Left lung (tissue), 10 donors: ENCODE measurements around the gene VPS37C. TPM values are rescaled to one million over a fixed set of nuclear protein-coding genes. Genes with fewer than 3 reads are reported as not detected.
"Not testable (repeated sequence)": the region's sequence is repeated elsewhere in the genome, so short reads cannot be mapped to it uniquely, and the experiment has no call there.

Experiments used
- ATAC-seq: fragments of 200-7000 bp; cut with Tn5 transposase; one replicate; pipeline ENCODE4 v1.9.1; 2020; ENCODE audit warnings: moderate library complexity
- DNase-seq, 4 donors: peaks; one replicate each; pipeline ENCODE4 v3.0.0-alpha.2; 2013 to 2020
- H3K27ac ChIP-seq, 2 donors: fragments of 200-600 bp; sonication (generic) in 1 of 2; one replicate each; pipeline versions ENCODE4 v1.5.0 to v1.8.0; 2020 to 2021
- H3K27me3 ChIP-seq, 2 donors: fragments of 200-600 bp; sonication (generic) in 1 of 2; one replicate each; pipeline versions ENCODE4 v1.5.0 to v1.8.0; 2020 to 2021
- H3K36me3 ChIP-seq, 2 donors: fragments of 200-600 bp; sonication (generic) in 1 of 2; one replicate each; pipeline versions ENCODE4 v1.5.0 to v1.8.0; 2020 to 2021
- H3K4me1 ChIP-seq, 2 donors: fragments of 200-600 bp; one replicate each; pipeline ENCODE4 v1.8.0; 2021
- H3K4me3 ChIP-seq, 2 donors: fragments of 200-600 bp; sonication (generic) in 1 of 2; one replicate each; pipeline versions ENCODE4 v1.5.0 to v1.8.0; 2020 to 2021; ENCODE audit warnings: mild to moderate bottlenecking in 1 of 2
- H3K9me3 ChIP-seq, 2 donors: fragments of 200-600 bp; sonication (generic) in 1 of 2; one replicate each; pipeline versions ENCODE4 v1.5.0 to v1.8.0; 2020 to 2021
- intact Hi-C, 2 donors: fragments of 100-400 bp; cut with DNase I; formaldehyde crosslinking; loops; one replicate each; pipeline versions ENCODE4 v1.11.2 to v1.14.2; 2022
- polyA plus RNA-seq, 6 donors: library from polyadenylated mRNA; unstranded; fragments of 120-200 nt; gene quantifications; one replicate each; pipeline ENCODE4 v1.2.1, GENCODE V29; 2013; ENCODE audit not compliant: insufficient read length in 6 of 6
- total RNA-seq, 2 donors: library from RNA; stranded (reverse); fragmentation: NEBNext Ultra II Directional; extraction: Animal tissue kit (Norgen Biotek cat#: 25700); gene quantifications; one replicate each; pipeline ENCODE4 v1.2.1, GENCODE V29; 2021
- TF ChIP-seq, protein P1 (sequence below), 2 donors: fragments of 200-600 bp; sonication (generic) in 1 of 2; IDR thresholded peaks; one replicate each; pipeline versions ENCODE4 v1.5.0 to v1.8.0; 2021; ENCODE audit warnings: antibody characterized with exemption in 2 of 2
- donor health status: DM: no; HTN: yes; CAD: no.
- donor health status: DM: no; HTN: no; CAD: no.

VPS37C gene
- total and polyA plus RNA-seq, 8 donors: 14.7 to 30.8 (median 17.7) TPM

DNA sequence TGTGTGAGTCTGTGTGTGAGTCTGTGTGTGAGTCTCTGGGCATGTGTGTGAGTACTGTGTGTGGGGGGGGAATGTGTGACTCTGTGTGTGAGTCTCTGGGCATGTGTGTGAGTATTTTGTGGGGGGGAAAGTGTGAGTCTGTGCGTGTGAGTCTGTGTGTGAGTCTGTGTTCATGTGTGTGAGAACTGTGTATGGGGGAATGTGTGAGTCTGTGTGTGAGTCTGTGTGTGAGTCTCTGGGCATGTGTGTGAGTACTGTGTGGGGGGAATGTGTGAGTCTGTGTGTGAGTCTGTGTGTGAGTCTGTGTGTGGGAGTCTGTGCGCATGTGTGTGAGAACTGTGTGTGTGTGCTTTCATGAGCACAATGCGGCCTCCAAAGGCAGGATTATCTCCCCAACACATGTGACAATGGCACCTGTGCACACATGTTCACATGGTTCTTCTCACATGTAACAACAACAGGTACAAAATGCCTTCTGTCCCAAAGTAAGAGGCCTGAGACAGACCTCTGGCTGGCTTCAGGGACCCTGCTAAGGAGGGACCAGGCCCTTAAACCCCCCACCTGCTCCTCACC is 57.3 kb downstream of the VPS37C start:
- no peak overlapping the region for H3K4me3 ChIP-seq
- H3K9me3 ChIP-seq: no peaks in the 10 kb centered on the region
- intact Hi-C loops: no loop called here

DNA sequence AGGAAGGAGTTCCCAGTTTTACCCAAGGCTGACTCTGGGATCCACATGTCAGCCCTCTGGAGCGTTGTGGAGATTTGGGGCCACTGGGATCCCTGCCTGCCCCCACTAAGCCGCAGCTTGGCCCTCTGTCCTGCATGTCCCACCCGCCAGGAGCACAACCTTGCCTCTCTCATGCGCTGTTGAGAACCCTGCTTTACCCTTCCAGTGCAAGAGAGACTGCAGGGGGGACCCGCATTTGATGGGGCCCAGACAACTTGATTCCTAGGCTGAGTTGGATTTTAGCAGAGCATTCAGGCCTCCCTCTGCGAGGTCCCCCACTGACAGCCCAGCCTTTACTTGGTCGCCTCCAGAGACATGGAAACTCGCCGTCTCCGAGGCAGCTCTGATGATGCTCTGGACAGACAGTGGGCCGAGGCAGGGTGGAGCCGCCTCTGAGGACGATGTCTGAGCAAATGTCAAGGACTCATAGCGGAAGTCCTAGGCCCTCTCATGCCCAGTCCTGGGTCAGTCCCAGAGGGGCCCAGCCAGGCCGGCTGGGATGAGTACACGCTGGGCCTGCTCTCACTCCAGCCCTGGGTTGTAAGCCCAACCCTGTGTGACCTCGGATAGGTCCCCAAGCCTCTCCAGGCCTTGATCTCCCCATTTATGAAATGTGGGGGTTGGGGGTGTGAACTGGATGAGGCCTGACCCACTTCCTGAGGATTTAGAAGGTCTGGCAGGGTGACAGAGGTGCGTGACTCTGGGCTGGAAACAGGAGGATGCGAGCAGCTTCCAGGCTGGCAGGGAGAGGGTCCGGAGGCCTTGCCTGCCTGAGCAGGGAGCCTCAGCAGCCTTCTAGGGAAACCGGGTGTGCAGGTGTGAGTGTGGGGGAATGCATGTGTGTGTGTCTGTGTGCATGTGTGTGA is 58.3 kb downstream of the VPS37C start:
- H3K4me3 ChIP-seq: peak overlapping the region in 1 of 2 donors; percentile 18
- no peaks in the 10 kb centered on the region for H3K36me3 ChIP-seq
- no peaks in the 10 kb centered on the region for H3K4me1 ChIP-seq
- TF ChIP-seq, protein P1, sequence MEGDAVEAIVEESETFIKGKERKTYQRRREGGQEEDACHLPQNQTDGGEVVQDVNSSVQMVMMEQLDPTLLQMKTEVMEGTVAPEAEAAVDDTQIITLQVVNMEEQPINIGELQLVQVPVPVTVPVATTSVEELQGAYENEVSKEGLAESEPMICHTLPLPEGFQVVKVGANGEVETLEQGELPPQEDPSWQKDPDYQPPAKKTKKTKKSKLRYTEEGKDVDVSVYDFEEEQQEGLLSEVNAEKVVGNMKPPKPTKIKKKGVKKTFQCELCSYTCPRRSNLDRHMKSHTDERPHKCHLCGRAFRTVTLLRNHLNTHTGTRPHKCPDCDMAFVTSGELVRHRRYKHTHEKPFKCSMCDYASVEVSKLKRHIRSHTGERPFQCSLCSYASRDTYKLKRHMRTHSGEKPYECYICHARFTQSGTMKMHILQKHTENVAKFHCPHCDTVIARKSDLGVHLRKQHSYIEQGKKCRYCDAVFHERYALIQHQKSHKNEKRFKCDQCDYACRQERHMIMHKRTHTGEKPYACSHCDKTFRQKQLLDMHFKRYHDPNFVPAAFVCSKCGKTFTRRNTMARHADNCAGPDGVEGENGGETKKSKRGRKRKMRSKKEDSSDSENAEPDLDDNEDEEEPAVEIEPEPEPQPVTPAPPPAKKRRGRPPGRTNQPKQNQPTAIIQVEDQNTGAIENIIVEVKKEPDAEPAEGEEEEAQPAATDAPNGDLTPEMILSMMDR (IDR thresholded peaks at IDR 0.05): no peak
- intact Hi-C loops: no loop called here
- no peaks in the 10 kb centered on the region for H3K27me3 ChIP-seq
- no peaks in the 10 kb centered on the region for H3K9me3 ChIP-seq
- ATAC-seq: no peak
- peak in 1 of 4 donors; percentile 53 for DNase-seq
- no peak overlapping the region for H3K27ac ChIP-seq

More for the DNA sequence above, 57.3 kb downstream of the VPS37C start:
- no peaks in the 10 kb centered on the region for H3K4me1 ChIP-seq
- DNase-seq (no peak), ATAC-seq (no peak)
- no peak overlapping the region for H3K27ac ChIP-seq
- no peaks in the 10 kb centered on the region for H3K27me3 ChIP-seq
- TF ChIP-seq, protein P1 (IDR thresholded peaks at IDR 0.05): no peak
- H3K36me3 ChIP-seq: no peaks in the 10 kb centered on the region

DNA sequence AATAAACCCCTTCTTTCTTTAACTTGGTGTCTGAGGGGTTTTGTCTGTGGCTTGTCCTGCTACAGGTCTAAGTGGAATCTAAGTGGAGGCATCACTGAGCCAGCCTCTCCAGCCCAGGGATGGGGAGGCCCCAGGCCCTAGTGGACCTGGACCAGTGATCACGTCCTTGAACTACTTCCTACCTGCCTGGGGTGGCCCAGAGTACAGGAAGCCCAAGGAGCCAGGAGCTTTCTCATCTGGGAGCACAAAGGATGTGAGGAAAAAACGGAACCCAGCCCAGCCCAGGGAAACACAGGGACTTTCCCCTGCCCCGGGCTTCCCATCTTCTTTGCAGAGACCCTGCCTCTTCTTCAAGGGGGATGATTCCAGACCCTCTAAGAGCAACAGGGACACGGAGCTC is 62.4 kb downstream of the VPS37C start:
- ATAC-seq (no peak), DNase-seq (no peak)
- Histone ChIP-seq H3K4me1 (no peaks in the 10 kb centered on the region), H3K36me3 (no peaks in the 10 kb centered on the region), H3K9me3 (no peaks in the 10 kb centered on the region), H3K4me3 (no peak overlapping the region), H3K27ac (no peak overlapping the region), H3K27me3 (no peaks in the 10 kb centered on the region)
- intact Hi-C loops: no loop called here
- TF ChIP-seq, protein P1 (IDR thresholded peaks at IDR 0.05): no peak

DNA sequence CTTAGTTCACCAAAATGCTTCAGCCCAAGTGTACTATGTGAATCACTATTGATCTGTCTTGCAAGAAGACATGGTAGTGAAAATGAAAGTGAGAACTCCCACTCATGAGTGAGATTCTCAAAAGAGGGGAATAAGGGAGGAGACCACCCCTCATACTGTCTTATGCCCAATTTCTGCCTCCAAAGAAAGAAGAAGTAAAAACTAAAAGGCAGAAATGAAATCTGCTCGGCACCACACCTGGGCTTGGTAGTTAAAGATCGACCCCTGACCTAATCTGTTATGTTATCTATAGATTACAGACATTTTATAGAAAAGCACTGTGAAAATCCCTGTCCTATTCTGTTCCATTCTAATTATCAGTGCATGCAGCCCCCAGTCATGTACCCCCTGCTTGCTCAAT is 63.0 kb downstream of the VPS37C start:
- ATAC-seq, H3K9me3 ChIP-seq, H3K36me3 ChIP-seq, H3K27me3 ChIP-seq, intact Hi-C loops, H3K27ac ChIP-seq, H3K4me1 ChIP-seq, H3K4me3 ChIP-seq, DNase-seq: not testable (repeated sequence)

DNA sequence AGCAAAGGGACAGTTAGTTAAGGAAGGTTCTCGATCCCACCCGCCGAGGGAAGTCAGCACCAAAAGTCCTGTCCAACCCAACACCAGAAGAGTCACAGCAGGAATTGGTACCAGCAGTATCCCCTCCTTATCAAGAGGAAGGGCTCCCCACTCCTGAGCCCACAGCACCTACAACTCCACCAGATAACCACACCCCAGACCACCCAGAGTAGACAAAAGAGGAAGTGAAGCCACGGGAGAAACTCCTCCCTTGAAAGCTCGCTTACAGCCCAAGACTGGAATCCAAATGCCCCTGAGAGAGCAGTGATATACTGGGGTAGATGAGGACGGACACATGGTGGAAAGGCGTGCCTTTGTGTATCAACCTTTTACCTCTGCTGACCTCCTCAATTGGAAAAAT is 66.2 kb downstream of the VPS37C start:
- Histone ChIP-seq H3K27ac (no peak overlapping the region), H3K9me3 (no peaks in the 10 kb centered on the region), H3K4me1 (peaks cover 0 to 8% of the 10 kb centered on the region in 2 donors), H3K27me3 (no peaks in the 10 kb centered on the region), H3K36me3 (no peaks in the 10 kb centered on the region), H3K4me3 (no peak overlapping the region)
- intact Hi-C loops: no loop called here
- TF ChIP-seq, protein P1 (IDR thresholded peaks at IDR 0.05): no peak
- DNase-seq (no peak), ATAC-seq (no peak)

DNA sequence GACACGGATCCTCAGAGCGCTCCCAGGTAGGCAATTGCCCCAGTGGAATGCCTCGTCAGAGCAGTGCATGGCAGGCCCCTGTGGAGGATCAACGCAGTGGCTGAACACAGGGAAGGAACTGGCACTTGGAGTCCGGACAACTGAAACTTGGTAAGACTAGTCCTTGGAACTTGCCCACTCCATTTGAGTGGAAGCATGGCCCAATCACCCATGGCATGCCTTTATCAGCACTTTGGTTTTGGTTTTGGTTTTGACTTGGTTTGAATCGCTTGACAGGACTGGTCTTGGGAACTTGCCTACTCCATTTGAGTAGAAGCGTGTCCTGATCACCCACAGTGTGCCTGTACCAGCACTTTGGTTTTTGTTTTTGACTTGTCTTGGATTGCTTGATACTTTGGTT is 67.1 kb downstream of the VPS37C start:
- H3K9me3 ChIP-seq, ATAC-seq, H3K27ac ChIP-seq, H3K4me1 ChIP-seq, H3K4me3 ChIP-seq, H3K36me3 ChIP-seq, H3K27me3 ChIP-seq, intact Hi-C loops: not testable (repeated sequence)
- DNase-seq: peak in 1 of 4 donors; percentile 46
